Chondrocyte (in vitro differentiated cells): ENCODE data around the gene ANKS4B. TPM values are rescaled to one million over a fixed set of nuclear protein-coding genes. Genes with fewer than 3 reads are reported as not detected.

Experiments used
- DNase-seq: peaks from one replicate; pipeline ENCODE4 v3.0.0; 2021; ENCODE audit warnings: mixed read lengths, low spot score
- H3K27ac Mint-ChIP-seq: one replicate; pipeline ENCODE4 v1.8.0; 2021; ENCODE audit warnings: mild to moderate bottlenecking, moderate library complexity, mixed read lengths; ENCODE audit not compliant: unreplicated experiment
- H3K27me3 Mint-ChIP-seq: 2 replicates; pipeline ENCODE4 v1.8.0; 2021; ENCODE audit warnings: low read depth, mixed read lengths
- H3K36me3 Mint-ChIP-seq: 2 replicates; pipeline ENCODE4 v1.8.0; 2021; ENCODE audit warnings: low read depth, mixed read lengths
- H3K4me1 Mint-ChIP-seq: 2 replicates; pipeline ENCODE4 v1.8.0; 2021; ENCODE audit warnings: low read depth, mild to moderate bottlenecking, mixed read lengths
- H3K4me3 Mint-ChIP-seq: one replicate; pipeline ENCODE4 v1.8.0; 2021; ENCODE audit warnings: mild to moderate bottlenecking, moderate library complexity, mixed read lengths; ENCODE audit not compliant: unreplicated experiment
- H3K9me3 Mint-ChIP-seq: 2 replicates; pipeline ENCODE4 v1.8.0; 2021; ENCODE audit warnings: low read depth, mixed read lengths
- CTCF ChIP-seq: fragments of 200-600 bp; sonication (generic); IDR thresholded peaks from 2 replicates; pipeline ENCODE4 v1.5.0; 2021; ENCODE audit warnings: antibody characterized with exemption, mild to moderate bottlenecking, moderate library complexity
- total RNA-seq: library from RNA; stranded (reverse); gene quantifications from 3 replicates; pipeline ENCODE4 v1.2.1, GENCODE V29; 2021

The ANKS4B gene
- total RNA-seq, 1 donor from 2014 or later, result not detected

DNA sequence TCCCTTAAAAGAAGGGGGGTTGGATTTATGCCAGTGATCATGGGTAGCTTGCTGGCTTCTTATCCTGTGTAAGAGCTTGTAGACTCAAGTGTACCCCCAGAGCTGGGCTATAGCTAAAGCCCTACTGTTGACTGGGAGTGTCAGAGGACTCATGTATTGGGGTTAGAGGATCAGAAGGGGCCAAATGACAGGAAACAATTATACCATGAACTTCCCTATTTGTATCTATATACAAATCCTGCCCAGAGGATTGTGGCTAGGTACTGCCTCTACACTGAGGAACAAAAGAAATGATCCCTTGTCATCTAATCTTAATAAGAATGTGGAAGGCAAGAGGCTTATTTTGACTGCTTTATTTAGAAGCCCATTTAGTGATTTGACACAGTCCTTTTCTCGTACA, 36.4 kb upstream of the ANKS4B start:
- no peak for DNase-seq
- Mint-ChIP-seq H3K9me3 (no peaks in the 10 kb centered on the region), H3K27ac (no peak overlapping the region), H3K36me3 (no peaks in the 10 kb centered on the region), H3K4me1 (no peaks in the 10 kb centered on the region), H3K27me3 (peaks cover 51% of the 10 kb centered on the region), H3K4me3 (no peak overlapping the region)
- no peak for TF ChIP-seq CTCF

DNA sequence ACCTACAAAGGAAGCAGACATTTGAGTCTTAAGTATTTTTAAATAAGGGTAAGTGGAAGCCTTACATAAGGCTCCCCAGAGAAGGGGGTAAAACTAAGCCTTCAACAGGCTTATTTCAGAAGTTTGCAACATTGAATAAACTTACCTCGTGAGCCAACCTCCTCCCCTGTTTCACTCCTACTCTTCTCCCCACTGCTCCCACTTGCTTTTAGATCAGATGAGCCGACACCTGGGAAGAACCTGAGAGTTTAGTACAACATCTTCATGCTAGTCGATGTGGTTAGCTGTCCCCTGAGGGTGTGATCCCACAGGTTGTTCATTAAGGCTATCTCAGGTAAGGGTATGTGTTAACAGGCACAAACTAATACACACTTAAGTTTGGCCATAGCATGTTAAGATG, 35.9 kb upstream of the ANKS4B start:
- TF ChIP-seq CTCF, result no peak
- Mint-ChIP-seq H3K27me3 (peaks cover 53% of the 10 kb centered on the region), H3K9me3 (no peaks in the 10 kb centered on the region), H3K4me1 (no peaks in the 10 kb centered on the region), H3K36me3 (no peaks in the 10 kb centered on the region), H3K4me3 (no peak overlapping the region), H3K27ac (no peak overlapping the region)
- no peak for DNase-seq

DNA sequence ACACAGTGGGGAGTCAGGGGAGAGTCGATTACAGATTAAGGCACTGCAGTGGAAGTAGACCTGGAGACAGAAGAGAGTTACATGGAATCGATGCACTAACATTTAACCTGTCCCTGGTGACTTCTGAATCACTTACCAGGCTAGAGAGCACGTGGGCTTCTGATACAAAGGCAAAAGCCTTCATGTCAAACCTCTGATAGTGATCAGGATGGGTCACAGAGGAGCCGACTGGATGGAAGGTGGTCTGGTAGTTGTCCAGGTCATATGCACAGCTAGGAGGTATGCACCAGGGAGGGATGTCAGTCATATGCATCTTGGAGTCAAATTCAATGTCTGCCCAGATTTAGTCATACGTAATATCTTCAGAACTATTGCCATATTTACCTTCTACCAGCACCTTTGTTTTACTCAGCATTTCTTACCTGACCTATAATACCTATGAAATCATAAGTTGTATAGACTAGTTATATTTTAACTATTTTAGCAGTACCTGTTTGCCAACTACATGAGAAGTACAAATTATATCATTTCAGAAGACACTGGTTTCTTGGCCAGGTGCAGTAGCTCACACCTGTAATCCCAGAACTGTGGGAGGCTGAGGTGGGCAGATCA, 33.8 kb upstream of the ANKS4B start:
- H3K36me3 Mint-ChIP-seq, result no peaks in the 10 kb centered on the region

DNA sequence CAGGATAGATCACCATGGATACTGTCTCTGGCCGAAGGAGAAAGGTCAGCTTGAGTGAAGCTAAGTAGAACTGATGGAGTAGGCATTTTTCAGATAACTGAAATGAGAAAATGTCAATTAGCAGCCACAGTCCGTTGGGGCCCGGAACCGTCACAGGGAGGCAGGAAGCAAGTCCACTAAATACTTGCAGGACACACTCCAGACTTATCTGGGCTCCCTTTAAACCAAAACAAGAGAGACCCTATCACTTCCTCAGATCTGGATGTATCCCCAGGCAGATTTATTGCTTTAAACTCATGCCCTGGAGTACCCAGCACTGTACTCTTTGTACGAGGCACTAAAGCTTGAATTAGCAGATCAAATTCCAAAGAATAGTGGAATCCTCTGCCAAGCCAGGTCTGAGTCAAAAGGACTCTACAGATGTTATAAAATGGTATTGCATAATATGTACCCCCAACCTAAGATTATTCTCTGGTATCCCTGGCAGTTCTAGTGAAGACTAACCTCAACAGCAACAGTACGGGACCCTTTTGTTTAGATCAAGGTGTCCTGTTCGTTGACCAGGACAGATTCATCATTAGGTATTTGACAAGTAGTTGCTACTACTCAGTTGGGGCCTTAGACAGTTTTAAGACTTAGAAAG, 30.2 kb upstream of the ANKS4B start:
- no peaks in the 10 kb centered on the region for H3K9me3 Mint-ChIP-seq
- DNase-seq, result no peak
- H3K27ac Mint-ChIP-seq, result no peak overlapping the region
- H3K27me3 Mint-ChIP-seq, result peaks cover 50% of the 10 kb centered on the region
- H3K4me1 Mint-ChIP-seq, result no peaks in the 10 kb centered on the region
- TF ChIP-seq CTCF, result no peak
- no peak overlapping the region for H3K4me3 Mint-ChIP-seq
- H3K36me3 Mint-ChIP-seq, result no peaks in the 10 kb centered on the region

More for the DNA sequence above, 33.8 kb upstream of the ANKS4B start:
- no peaks in the 10 kb centered on the region for H3K4me1 Mint-ChIP-seq
- no peak for DNase-seq
- no peak overlapping the region for H3K4me3 Mint-ChIP-seq
- no peak for TF ChIP-seq CTCF
- H3K9me3 Mint-ChIP-seq, result no peaks in the 10 kb centered on the region
- peaks cover 55% of the 10 kb centered on the region for H3K27me3 Mint-ChIP-seq
- H3K27ac Mint-ChIP-seq, result no peak overlapping the region

GRCh38 chr16:21205303-21205702, 28.2 kb upstream of the ANKS4B start:
- no peak for TF ChIP-seq CTCF
- Mint-ChIP-seq H3K4me3 (no peak overlapping the region), H3K9me3 (no peaks in the 10 kb centered on the region), H3K27ac (no peak overlapping the region), H3K27me3 (peaks cover 49% of the 10 kb centered on the region), H3K36me3 (no peaks in the 10 kb centered on the region), H3K4me1 (no peaks in the 10 kb centered on the region)
- no peak for DNase-seq
